HS-5 (cell line): ENCODE results near the gene PPM1F.

Experiments
- DNase-seq: peaks from one replicate; pipeline ENCODE4 v3.0.0-alpha.2; 2012; ENCODE audit warnings: low read depth

PPM1F gene

DNA sequence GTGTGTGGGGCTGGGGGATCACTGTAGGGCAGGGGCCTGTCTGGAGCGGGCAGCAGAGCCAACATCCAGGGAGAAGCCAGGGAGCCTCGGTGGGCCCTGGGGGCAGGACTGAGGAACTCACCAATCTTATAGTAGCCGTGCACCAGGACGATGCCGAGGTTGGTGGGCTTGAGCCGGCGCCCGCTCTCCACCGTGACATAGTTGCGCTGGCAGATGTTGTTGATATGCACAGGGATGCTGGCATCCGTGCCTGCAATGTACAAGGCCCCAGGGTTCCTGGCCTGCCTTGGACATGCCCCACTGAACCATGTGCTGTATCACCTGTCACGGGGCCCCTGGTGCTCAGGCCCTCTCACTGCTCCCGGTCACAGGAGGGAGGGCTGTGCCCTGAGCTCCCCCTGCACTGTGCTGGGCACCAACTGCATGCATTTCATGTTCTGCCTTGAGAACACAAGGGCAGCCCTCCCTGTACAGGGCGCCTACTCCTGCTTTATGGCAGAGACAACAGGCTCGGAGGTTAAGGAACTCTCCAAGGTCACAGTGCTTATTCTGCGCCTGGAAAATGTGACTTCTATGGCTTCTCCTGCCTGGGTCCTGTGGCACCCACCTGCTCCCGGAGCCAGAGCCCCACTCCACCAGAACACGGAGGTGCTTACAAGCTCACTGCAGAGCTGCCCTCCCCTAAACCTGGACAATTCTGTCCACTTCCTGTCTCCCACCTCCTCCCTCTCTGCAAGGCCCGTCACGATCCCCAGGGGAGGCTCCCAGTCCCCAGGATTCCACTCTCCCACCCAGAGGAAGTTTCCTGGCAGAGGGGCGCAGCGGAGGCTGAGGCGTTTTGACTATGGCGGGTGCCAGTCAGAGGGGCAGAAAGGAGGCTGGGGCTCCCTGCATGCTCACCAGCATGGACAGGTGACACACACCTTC lies 7.8 kb upstream of the PPM1F start:
- no peak for DNase-seq

- no peak for DNase-seq
These were observed 6.8 kb upstream of the PPM1F start for GRCh38 chr22:21959274-21960074.

DNA sequence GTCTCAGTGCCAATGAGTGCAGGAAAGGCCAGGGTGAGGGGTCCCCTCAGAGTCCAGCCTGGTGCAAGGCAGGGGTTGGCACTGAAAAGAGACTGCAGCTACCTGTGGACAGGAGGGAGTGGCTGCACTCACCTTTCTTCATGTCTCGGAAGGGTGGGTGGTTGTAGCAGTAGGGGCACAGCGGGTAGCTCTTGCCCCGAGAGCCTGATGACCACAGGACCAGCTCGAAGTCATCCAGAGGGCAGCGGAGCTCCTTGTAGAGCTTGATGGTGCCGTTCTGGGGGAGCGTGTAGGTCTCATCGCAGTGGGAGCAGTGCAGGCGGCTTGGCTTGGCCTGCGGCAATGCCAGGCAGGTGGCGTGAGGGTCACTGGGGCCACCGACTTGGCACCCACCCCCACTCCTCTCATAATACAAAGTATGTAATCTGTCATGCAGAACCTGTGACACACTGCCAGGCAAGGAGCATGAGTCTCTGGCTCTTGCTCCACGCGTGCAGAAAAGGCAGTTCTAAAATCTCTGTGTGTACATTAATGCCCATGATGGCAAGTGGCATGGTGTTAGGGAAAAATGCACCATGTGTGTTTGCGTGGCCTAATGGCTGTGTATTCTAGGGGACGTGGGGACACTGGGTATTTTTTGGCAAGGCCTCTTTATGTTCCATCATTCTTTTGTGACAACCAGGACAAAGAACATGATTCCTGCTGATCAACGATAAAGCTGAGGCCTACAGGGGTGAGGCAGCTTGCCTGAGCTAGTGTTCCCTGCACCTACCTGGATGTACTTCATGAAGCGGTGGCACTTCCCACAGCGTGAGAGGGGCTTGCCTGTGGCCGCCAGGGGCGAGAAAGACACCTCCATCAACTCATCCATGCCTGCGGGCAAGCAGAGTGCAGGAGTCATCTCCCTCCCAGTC lies 6.0 kb upstream of the PPM1F start:
- no peak for DNase-seq

DNA sequence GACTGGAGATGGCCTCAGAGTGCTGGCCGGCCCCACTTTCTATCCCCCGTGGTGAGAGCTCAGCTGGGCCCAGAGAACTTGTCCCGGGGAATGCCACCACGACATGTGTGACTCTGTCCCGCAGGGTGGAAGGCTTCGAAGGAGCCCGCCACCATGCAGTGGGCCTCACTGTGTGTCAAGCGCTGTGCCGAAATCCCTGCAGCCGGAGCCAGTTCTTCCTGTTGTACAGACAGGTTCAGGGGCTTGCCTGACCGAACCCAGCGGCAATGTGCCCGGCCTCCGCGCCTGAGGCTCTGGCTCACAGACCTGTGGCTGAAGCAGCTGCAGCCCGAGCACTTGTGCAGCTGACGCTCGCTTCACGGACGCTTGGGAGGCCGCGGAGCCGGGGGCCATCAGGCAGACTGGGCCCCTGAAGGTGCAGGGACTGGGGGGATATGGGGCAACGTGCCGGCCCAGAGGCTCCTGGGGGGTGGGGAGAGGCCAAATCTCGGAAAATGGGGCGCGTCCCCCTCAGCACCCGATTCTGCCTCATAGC lies 650 bp downstream of the PPM1F start:
- no peak for DNase-seq

DNA sequence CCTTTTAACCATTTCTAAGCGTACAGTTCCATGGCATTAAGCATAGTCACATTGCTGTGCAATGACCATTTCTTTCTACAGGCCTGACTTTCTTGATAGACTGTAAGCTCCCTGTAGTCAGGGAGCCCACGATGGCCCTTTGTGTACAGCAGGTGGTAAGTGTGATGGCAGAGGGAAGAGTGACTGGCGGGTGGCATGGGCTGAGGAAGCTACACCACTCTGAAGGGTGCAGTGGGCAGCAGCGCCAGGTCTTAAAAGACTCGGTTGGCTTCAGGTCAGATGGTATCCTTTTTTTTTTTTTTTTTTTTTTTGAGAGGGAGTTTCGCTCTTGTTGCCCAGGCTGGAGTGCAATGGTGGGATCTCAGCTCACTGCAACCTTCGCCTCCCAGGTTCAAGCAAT lies 1.6 kb downstream of the PPM1F start:
- DNase-seq, result no peak

- DNase-seq, result no peak
These were observed 2.7 kb downstream of the PPM1F start for GRCh38 chr22:21949948-21950347.

- no peak for DNase-seq
These were observed 3.1 kb downstream of the PPM1F start for GRCh38 chr22:21949569-21949918.

DNA sequence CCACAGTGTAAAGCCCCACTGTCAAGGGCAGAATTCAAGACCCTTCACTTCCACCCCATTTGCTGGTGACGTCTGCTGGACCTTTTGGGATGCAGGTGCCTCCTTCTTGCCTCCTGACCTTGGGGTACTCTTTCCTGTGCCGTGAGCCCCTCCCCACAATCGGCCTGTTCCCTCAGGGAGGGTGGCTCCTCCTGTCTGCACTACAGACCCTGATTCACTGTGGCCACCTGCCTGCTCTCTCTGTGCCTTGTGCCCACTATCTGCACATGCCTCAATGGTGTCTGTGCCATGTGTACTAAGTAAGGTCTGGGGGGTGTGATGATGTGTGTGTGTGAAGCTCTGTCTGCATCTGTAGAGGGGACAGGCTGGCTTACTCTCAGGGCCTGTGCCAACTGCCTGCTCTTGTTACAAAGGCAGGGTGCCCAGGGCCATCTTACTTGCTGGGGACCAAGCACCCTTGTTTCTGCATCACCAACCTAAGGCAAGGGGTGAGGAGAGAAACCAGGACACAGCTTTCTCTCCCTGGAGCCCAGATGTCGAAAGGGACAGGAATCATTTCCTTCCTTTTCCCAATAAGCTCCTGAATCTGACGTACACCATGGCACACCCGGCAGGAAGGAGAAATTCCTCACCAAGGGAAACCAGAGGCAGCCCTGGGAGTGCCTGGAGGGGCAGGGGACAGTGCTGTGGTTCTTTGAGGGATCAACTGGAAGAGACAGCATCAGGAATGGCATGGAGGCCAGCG lies 3.7 kb downstream of the PPM1F start:
- no peak for DNase-seq

- no peak for DNase-seq
These were observed 4.3 kb downstream of the PPM1F start for GRCh38 chr22:21948390-21948789.

DNA sequence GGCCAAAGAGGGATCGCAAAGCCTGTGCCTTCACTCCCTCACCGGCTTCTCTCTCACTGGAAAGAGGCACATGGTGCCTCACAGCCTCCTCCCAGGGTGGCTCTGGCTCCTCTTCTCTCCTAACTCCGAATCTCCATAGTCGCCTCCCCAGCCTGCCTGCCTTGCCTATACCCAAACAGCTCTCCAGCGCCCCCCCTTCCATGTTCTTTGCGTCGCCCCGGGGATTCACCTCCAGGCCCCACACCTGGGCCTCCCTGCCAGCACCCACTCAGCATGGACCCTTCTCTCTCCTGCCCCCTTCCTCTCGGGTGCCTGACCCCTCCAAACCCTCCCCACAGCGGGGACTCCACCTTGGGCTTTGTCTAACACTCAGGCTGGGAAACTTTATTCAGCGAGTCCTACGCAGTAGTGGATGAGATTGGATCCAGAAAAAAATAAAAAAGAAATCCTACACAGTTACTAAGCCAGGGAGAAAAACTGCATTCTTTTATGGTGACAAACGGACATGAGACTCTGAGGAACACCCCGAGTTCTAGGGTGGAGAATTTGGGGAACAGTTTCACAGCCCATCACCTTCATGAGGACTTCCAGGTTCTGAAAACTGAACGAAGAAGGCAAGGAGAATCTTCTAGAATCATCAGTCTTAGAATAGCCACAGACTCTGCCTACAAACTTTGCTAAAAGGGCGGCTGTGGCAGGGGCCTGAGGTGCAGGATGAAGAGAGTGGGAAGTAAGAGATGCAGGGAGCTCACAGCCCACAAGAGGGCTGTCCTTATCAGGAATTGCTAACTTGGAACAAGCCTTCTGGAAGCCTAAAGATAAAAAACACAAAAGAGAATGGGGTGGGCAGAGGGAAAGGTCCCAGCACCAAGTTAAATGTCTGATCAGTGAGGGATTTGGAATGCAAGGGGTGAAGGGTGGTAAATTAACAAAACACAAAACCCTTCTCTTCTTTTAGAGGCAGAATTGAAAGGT lies 5.3 kb downstream of the PPM1F start:
- DNase-seq, result peak; percentile 35

DNA sequence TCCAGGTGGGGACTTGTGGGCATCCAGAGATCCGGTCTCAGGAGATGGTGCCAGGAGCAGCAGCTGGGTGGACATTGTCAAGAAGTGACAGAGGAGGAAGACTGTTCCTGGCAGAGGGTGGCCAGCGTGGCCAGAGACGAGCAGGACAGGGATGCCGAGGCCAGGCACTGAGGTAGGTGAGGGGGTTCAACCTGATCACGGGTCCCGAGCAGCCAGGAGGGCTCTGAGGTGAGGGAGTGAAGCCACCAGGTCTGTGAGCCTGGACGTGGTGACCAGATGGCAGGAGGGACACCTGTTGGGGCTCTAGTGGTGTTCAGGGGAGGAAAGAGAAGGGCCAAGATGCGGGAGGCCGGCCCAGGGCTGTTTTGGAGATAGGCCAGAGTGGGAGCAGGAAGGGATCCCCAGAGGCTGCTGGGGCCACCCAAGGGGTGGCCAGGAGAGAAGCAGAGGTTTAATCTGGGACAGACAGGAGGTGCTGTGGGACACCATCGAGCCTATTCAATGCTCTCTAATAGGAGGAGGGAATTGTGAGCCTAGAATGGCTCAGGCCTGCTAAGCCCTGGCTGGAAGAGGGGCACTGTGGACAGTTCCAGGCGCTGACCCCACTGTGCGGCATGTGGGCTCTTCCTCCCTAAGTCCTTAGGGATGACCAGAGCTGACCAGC lies 6.3 kb downstream of the PPM1F start:
- no peak for DNase-seq

DNA sequence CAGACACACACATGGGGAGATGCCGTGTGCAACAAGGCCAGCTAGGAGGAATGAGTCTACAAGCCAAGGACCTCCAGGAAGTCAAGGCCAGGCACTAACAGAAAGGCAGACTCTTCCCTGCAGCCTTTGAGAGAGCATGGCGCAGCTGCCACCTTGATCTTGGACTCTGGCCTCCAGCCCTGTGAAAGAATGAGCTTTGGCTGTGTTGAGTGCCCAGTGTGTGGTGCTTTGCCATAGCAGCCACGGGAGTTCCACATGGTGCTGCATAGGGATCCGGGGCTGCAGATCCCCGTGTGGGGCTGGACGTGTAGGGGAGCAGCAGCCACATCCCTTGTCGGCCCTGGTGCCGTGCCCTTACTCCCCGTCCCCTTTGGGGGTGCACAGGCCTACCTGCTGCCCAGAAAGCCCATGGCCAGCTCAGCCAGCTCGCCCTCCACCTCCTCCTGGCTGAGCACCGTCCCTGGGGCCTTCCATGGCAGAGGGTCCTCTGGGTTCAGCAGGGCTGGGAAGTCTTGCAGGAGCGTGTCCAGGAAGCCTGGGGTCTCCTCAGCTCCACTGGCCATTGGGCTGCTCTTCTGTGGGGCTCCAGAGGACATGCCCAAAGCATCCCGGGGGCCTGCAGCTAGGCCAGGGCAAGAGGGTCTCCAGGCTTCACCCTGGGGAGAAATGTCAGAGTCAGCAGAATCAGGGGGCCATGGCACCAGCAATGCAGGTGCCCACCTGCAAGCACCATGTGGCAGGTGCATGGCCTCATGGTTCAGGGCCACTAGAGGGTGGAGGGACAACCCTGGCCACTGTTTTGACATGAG lies 7.0 kb downstream of the PPM1F start:
- DNase-seq, result no peak

GRCh38 chr22:21944871-21945270 lies 7.8 kb downstream of the PPM1F start:
- no peak for DNase-seq

DNA sequence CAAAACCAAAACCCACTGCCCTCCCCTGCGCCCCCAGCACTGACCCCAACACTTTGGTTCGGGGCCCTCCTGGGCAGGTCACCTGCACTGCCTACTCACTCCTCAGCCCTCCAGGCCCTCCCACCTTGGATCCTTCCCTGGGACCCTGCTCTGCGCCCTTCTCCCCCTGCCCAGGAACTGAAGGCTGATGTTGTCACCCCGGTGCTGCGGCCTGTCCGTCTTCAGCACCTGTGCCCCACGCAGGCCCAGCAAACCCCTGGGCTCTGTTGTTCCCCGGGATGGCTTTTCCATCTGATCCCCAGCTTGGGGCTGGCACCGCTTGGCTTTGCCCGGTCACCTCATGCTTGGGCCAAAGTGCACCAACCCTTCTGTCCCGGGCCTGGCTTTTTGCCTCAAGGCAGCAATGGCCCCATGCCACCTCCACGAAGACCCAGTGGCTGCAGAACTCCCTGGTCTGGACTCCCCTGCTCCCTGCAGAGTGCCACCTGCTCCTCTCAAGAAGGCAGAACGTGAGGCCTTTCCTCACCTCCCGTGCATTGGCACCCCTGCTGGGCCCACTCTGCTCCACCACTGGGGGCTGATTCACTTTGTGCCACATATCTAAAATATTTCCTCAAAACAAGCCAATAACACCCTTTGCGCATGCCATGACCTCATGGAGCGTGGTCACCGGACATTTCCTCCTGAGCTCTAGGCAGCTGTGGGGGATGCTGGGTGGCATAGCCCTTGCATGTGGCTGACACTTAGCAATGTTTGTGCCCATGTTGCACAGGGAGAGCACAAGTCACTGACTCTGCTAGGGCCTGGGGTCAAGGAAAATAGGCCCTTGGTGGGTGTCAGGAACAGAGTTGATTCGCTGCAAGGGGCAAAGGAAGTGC lies 8.8 kb downstream of the PPM1F start:
- DNase-seq, result no peak

- DNase-seq, result peak; percentile 89
These were observed 10.0 kb downstream of the PPM1F start for GRCh38 chr22:21942407-21943343.

- no peak for DNase-seq
These were observed 10.7 kb downstream of the PPM1F start for GRCh38 chr22:21941921-21942320.
